GM12865 (cell line): ENCODE data around the gene NANS.

Source experiments
- DNase-seq: peaks from one replicate; pipeline ENCODE4 v3.0.0; 2010; ENCODE audit warnings: low read depth
- H3K4me3 ChIP-seq: 2 replicates; pipeline ENCODE4 v1.5.1; 2011; ENCODE audit warnings: mild to moderate bottlenecking, low read depth, low read length, control low read depth
- TF ChIP-seq, protein P1 (sequence below): IDR thresholded peaks from 2 replicates; pipeline ENCODE4 v1.5.1; 2011; ENCODE audit warnings: low read length, control low read depth, low read depth, inconsistent platforms; ENCODE audit not compliant: insufficient read depth; ENCODE audit errors: missing control alignments

The NANS gene

DNA sequence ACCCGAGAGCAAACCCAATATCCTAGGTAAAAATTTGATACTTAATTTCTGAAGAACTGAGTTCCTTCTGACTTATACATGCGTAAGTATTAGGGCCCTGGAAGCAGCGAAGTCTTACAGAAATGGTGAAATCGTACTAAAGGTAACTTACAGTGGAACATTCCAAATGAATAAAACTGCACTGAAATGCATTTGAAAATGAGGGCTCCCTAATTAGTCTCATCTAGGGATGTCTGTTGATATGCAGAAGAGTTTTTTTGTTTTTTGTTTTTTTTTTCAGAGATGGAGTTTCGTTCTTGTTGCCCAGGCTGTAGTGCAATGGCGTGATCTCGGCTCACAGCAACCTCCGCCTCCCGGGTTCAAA is 10.4 kb upstream of the NANS start:
- peak overlapping the region; percentile 91 for H3K4me3 ChIP-seq
- no peak for DNase-seq
- TF ChIP-seq, protein P1, sequence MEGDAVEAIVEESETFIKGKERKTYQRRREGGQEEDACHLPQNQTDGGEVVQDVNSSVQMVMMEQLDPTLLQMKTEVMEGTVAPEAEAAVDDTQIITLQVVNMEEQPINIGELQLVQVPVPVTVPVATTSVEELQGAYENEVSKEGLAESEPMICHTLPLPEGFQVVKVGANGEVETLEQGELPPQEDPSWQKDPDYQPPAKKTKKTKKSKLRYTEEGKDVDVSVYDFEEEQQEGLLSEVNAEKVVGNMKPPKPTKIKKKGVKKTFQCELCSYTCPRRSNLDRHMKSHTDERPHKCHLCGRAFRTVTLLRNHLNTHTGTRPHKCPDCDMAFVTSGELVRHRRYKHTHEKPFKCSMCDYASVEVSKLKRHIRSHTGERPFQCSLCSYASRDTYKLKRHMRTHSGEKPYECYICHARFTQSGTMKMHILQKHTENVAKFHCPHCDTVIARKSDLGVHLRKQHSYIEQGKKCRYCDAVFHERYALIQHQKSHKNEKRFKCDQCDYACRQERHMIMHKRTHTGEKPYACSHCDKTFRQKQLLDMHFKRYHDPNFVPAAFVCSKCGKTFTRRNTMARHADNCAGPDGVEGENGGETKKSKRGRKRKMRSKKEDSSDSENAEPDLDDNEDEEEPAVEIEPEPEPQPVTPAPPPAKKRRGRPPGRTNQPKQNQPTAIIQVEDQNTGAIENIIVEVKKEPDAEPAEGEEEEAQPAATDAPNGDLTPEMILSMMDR, result no peak

DNA sequence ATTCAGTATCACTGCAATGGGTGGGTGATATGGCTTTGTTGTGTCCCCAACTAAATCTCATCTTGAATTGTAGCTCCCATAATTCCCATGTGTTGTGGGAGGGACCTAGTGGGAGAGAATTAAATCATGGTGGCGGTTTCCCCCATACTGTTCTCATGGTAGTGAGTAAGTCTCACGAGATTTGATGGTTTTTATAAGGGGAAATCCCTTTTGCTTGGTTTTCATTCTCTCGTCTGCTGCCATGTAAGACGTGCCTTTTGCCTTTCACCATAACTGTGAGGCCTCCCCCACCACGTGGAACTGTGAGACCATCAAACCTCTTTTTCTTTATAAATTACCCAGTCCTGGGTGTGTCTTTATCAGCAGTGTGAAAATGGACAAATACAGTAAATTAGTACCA is 9.5 kb upstream of the NANS start:
- DNase-seq, result peak; percentile 33
- TF ChIP-seq, protein P1, result no peak
- H3K4me3 ChIP-seq, result peak overlapping the region; percentile 91

DNA sequence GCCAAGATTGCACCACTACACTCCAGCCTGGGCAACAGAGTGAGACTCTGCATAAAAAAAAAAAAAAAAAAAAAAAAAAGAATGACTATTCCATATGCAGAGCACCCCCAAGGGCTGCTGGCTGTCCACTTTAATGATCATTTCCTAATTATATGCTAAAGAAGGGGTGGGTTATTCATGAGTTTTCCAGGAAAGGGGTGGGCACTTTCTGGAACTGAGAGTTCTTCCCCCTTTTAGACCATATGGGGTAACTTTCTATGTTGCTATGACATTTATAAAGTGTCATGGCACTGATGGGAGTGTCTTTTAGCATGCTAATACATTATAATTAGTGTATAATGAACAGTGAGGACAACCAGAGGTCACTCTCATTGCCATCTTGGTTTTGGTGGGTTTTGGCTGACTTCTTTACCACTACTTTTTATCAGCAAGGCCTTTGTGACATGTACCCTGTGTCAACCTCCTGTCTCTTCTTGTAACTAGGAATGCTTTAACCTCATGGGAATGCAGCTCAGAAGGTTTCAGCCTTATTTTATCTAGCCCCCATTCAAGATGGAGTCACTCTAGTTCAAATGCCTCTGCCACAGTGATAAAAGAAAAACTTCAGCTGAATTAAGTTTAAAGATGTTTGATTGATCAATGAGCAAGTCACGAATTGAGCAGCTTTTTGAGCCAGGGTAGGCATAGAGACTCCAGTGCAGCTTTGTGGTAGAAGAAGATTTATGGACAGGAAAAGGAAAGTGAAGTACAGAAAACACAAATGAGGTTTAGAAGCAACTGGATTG is 7.1 kb upstream of the NANS start:
- DNase-seq, result no peak
- TF ChIP-seq, protein P1, result no peak
- no peak overlapping the region for H3K4me3 ChIP-seq

DNA sequence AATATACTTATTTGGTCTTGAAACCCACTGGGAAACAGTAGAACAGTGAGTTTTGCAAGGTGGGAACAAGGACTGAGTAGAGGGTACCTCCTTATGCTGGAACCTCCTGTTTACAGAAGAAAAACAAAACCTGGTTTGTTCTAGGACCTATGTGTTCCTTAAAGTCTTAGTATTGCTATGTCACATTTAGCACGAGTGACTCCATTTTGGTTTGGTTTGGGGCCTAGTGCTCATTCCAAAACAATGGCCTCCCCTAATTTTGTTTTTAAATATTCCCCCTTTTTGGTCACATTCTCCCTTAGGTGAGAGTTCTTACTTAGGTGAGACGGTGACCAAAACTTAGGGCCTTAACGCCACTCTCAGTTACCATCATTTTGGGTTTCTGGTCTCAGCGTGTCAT is 6.2 kb upstream of the NANS start:
- TF ChIP-seq, protein P1, result no peak
- no peak overlapping the region for H3K4me3 ChIP-seq
- DNase-seq, result no peak

DNA sequence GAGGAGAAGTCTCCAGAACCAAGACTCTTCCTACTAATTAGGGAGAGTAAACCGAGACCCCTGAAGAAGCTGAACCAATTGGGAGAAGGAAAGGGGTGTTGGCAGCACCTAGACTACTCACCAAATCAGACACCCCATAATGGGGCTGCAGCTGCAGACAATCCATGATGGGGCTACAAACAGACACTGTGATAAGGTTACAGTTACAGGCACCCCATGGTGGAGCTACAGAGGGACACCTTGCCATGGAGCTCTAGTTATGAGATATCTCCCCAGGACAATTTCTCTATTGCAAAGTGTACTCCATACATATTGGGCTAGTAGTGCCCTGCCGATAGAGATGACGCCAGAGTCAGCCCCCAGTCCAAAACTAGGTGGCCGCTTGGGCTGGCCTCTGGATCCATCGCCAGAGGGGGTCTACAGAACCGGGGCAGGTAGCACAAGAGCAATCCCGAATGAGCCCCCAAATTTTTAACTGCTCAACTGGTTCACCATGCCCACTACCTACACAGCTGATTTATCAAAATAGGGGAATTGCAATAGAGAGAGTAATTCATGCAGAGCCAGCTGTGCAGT is 2.1 kb upstream of the NANS start:
- TF ChIP-seq, protein P1, result no peak
- peak; percentile 30 for DNase-seq
- H3K4me3 ChIP-seq, result no peak overlapping the region

DNA sequence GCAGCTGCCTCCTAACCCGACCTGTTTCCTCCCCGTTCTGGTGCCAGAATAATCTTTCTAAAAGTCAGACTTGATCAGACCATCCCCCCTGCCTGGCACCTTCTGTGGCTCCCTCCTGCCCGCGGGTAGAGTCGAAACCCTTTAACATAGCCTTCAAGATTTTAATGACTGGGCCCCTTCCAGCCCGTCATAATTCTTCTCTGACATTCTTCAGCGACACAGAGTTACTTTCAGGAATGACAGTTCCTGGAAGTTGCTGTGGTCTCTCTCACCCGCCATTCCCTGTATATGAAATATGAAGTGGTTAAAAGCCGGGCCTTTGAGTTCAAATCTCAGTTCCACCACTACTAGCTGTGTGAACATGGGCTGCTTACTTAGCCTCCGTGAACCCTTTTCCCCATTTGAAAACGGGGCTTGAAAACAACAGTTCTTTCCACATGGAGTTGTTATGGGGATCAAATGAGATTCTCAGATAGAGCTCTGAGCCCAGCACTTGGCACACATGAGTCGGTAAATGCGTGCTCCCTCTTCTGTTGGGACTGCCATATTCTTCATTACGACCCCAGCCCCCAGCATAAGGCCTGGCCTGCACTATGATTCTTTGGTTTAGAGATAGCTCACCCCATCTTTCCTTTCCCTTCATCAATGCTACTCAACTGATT is 737 bp downstream of the NANS start:
- TF ChIP-seq, protein P1, result no peak
- no peak for DNase-seq
- peak overlapping the region; percentile 79 for H3K4me3 ChIP-seq
